ENCODE results near the gene SMAD4. TPM values are rescaled to one million over a fixed set of nuclear protein-coding genes. Genes with fewer than 3 reads are reported as not detected.

Gene SMAD4
- 164 and 165 TPM in 2 replicates for total RNA-seq
- long read RNA-seq, full-length matches to known transcripts = 5 of 30 reads
- long read RNA-seq, partial matches to known transcripts = 18 of 30 reads
- long read RNA-seq, other reads (novel, unspliced or antisense) = 7 of 30 reads

- H3K36me3 Mint-ChIP-seq (ENCODE audit: insufficient read depth) = peaks cover 5% of the 10 kb centered on the region
- DNase-seq (ENCODE audit: low spot score, unreplicated experiment) = peak; percentile 99
- no peaks in the 10 kb centered on the region for H3K27me3 Mint-ChIP-seq
- no peaks in the 10 kb centered on the region for H3K9me3 Mint-ChIP-seq (ENCODE audit: low read depth)
- peak within 1 kb of the TSS; percentile 90 for H3K4me3 Mint-ChIP-seq (ENCODE audit: low read depth)
- TF ChIP-seq CTCF (IDR thresholded peaks at IDR 0.05; ENCODE audit: unreplicated experiment) = no peak
- H3K27ac Mint-ChIP-seq = peak within 1 kb of the TSS; percentile 100
- peaks cover 36% of the 10 kb centered on the region for H3K4me1 Mint-ChIP-seq (ENCODE audit: low read depth)
Measured at GRCh38 chr18:51029694-51030536, at the start of gene SMAD4. Gene SMAD4 (plus strand): TSS chr18:51030213. CDS start chr18:51047047, 16,834 bp downstream.

GRCh38 chr18:50981381-50981780, 48.6 kb upstream of the SMAD4 start:
- Mint-ChIP-seq H3K9me3 (ENCODE audit: low read depth) (peaks cover 18% of the 10 kb centered on the region), H3K4me1 (ENCODE audit: low read depth) (no peaks in the 10 kb centered on the region), H3K27ac (no peak overlapping the region), H3K27me3 (no peaks in the 10 kb centered on the region), H3K36me3 (ENCODE audit: insufficient read depth) (peaks cover 35% of the 10 kb centered on the region), H3K4me3 (ENCODE audit: low read depth) (no peak overlapping the region)
- TF ChIP-seq CTCF (IDR thresholded peaks at IDR 0.05; ENCODE audit: unreplicated experiment) = no peak
- DNase-seq (ENCODE audit: low spot score, unreplicated experiment) = no peak

- no peak overlapping the region for H3K4me3 Mint-ChIP-seq (ENCODE audit: low read depth)
Measured at GRCh38 chr18:50982086-50982801, 47.8 kb upstream of the SMAD4 start.

GRCh38 chr18:50982802-50983179, 47.2 kb upstream of the SMAD4 start:
- DNase-seq (ENCODE audit: low spot score, unreplicated experiment) = no peak
- peaks cover 22% of the 10 kb centered on the region for H3K36me3 Mint-ChIP-seq (ENCODE audit: insufficient read depth)
- H3K27ac Mint-ChIP-seq = no peak overlapping the region
- no peaks in the 10 kb centered on the region for H3K4me1 Mint-ChIP-seq (ENCODE audit: low read depth)
- H3K9me3 Mint-ChIP-seq (ENCODE audit: low read depth) = peaks cover 9% of the 10 kb centered on the region
- TF ChIP-seq CTCF (IDR thresholded peaks at IDR 0.05; ENCODE audit: unreplicated experiment) = no peak
- H3K27me3 Mint-ChIP-seq = no peaks in the 10 kb centered on the region
- H3K4me3 Mint-ChIP-seq (ENCODE audit: low read depth) = no peak overlapping the region

More at GRCh38 chr18:50982086-50982801, 47.8 kb upstream of the SMAD4 start:
- Mint-ChIP-seq H3K36me3 (ENCODE audit: insufficient read depth) (peaks cover 27% of the 10 kb centered on the region), H3K4me1 (ENCODE audit: low read depth) (no peaks in the 10 kb centered on the region), H3K27ac (no peak overlapping the region), H3K9me3 (ENCODE audit: low read depth) (peaks cover 12% of the 10 kb centered on the region), H3K27me3 (no peaks in the 10 kb centered on the region)
- DNase-seq (ENCODE audit: low spot score, unreplicated experiment) = no peak
- TF ChIP-seq CTCF (IDR thresholded peaks at IDR 0.05; ENCODE audit: unreplicated experiment) = no peak

- DNase-seq (ENCODE audit: low spot score, unreplicated experiment) = no peak
- no peaks in the 10 kb centered on the region for H3K27me3 Mint-ChIP-seq
- H3K36me3 Mint-ChIP-seq (ENCODE audit: insufficient read depth) = peaks cover 8% of the 10 kb centered on the region
- no peaks in the 10 kb centered on the region for H3K4me1 Mint-ChIP-seq (ENCODE audit: low read depth)
- peak overlapping the region; percentile 65 for H3K27ac Mint-ChIP-seq
- no peak for TF ChIP-seq CTCF (IDR thresholded peaks at IDR 0.05; ENCODE audit: unreplicated experiment)
- H3K9me3 Mint-ChIP-seq (ENCODE audit: low read depth) = no peaks in the 10 kb centered on the region
- H3K4me3 Mint-ChIP-seq (ENCODE audit: low read depth) = no peak overlapping the region
Measured at GRCh38 chr18:50986360-50987087, 43.5 kb upstream of the SMAD4 start.
